Peyer's patch (tissue), 4 donors: ENCODE measurements around the gene ZNF502.

Experiments used
- CTCF ChIP-seq, 6 experiments: fragments of 450-650 bp in 4 of 6; fragments of 200-600 bp in 2 of 6; sonication (generic) in 1 of 6; IDR thresholded peaks; one replicate each; pipeline ENCODE4 v1.5.1; 2017 to 2019; ENCODE audit warnings: antibody characterized with exemption in 6 of 6, mild to moderate bottlenecking in 3 of 6, moderate library complexity in 1 of 6
- POLR2A ChIP-seq, 2 donors: fragments of 450-650 bp; IDR thresholded peaks; one replicate each; pipeline ENCODE4 v1.5.1; 2017; ENCODE audit warnings: antibody characterized with exemption in 2 of 2, mild to moderate bottlenecking in 2 of 2, moderate library complexity in 2 of 2

- no peak for TF ChIP-seq POLR2A (IDR thresholded peaks at IDR 0.05)
- TF ChIP-seq CTCF (IDR thresholded peaks at IDR 0.05) = no peak
Observed at GRCh38 chr3:44761101-44761423, 48.6 kb downstream of the ZNF502 start.
